Osteoblast (primary cell): ENCODE data around the gene MPRIP. TPM values are rescaled to one million over a fixed set of nuclear protein-coding genes. Genes with fewer than 3 reads are reported as not detected.

Experiments used
- DNase-seq: peaks from one replicate; pipeline ENCODE4 v3.0.0; 2011; ENCODE audit warnings: low spot score, mixed read lengths; ENCODE audit not compliant: insufficient read length; ENCODE audit errors: missing footprints
- H2AFZ ChIP-seq: 2 replicates; pipeline ENCODE4 v1.6.0; 2011; ENCODE audit warnings: mild to moderate bottlenecking, low read length
- H3K27ac ChIP-seq: 2 replicates; pipeline ENCODE4 v1.5.1; 2011; ENCODE audit warnings: mild to moderate bottlenecking, low read depth, low read length, moderate library complexity
- H3K27me3 ChIP-seq: 2 replicates; pipeline ENCODE4 v1.6.0; 2012; ENCODE audit warnings: mild to moderate bottlenecking, control low read depth, inconsistent platforms, low read length, moderate library complexity; ENCODE audit not compliant: insufficient read depth
- H3K36me3 ChIP-seq: 2 replicates; pipeline ENCODE4 v1.5.1; 2011; ENCODE audit warnings: mild to moderate bottlenecking, low read length, control low read depth, moderate library complexity; ENCODE audit not compliant: insufficient read depth
- H3K4me1 ChIP-seq: 2 replicates; pipeline ENCODE4 v1.5.1; 2011; ENCODE audit warnings: mild to moderate bottlenecking, low read length, control low read depth, moderate library complexity; ENCODE audit not compliant: insufficient read depth
- H3K4me2 ChIP-seq: 2 replicates; pipeline ENCODE4 v1.6.0; 2011; ENCODE audit warnings: mild to moderate bottlenecking, low read length; ENCODE audit not compliant: insufficient read depth
- H3K4me3 ChIP-seq: fragments of 200-600 bp; sonication (generic); 3 replicates; pipeline ENCODE4 v1.5.1; 2012; ENCODE audit warnings: mild to moderate bottlenecking, low read length, inconsistent platforms; ENCODE audit not compliant: insufficient read depth
- H3K79me2 ChIP-seq: 2 replicates; pipeline ENCODE4 v1.6.0; 2012; ENCODE audit warnings: mild to moderate bottlenecking, low read length, control low read depth, inconsistent platforms; ENCODE audit not compliant: insufficient read depth
- H3K9me3 ChIP-seq: 2 replicates; pipeline ENCODE4 v1.5.1; 2011; ENCODE audit warnings: low read depth, low read length, control low read depth
- H4K20me1 ChIP-seq: 2 replicates; pipeline ENCODE4 v1.6.0; 2012; ENCODE audit warnings: mild to moderate bottlenecking, low read length, control low read depth; ENCODE audit not compliant: insufficient read depth
- CTCF ChIP-seq: IDR thresholded peaks from 2 replicates; pipeline ENCODE4 v1.5.1; 2011; ENCODE audit warnings: mild to moderate bottlenecking, low read depth, low read length, moderate library complexity; ENCODE audit errors: extremely low read depth
- total RNA-seq: library from RNA; depleted of rRNA; stranded (reverse); fragments of >200 nt; gene quantifications from 2 replicates; pipeline ENCODE4 v1.2.3, GENCODE V29; 2012

MPRIP gene
- total RNA-seq, 1 donor = 149 TPM

DNA sequence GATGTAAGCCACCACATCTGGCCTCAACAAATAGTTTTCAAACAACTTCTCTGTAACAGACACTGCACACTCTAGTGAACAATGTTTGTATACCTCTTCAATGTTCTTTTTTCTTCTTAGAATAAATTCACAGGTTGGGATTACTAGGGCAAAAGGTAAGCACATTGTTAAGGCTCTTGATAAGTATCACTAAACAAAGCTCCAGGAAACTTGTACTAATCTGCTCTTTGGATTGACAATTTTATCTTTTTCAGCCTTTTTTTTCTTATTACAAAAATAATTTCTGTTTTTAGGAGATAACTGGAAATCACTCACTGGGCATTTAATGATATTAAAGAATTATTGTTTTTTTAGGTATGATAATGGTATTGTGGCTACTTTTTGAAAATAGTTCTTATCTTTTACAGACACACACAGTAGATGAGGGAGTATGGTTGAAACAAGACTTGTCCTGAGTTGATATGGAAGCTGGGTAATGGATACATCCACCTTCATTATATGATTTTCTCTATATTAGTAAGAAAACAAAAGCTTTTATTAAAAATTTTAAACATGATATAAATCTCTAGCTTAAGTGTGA lies 7.7 kb upstream of the MPRIP start:
- no peak overlapping the region for H3K4me2 ChIP-seq

DNA sequence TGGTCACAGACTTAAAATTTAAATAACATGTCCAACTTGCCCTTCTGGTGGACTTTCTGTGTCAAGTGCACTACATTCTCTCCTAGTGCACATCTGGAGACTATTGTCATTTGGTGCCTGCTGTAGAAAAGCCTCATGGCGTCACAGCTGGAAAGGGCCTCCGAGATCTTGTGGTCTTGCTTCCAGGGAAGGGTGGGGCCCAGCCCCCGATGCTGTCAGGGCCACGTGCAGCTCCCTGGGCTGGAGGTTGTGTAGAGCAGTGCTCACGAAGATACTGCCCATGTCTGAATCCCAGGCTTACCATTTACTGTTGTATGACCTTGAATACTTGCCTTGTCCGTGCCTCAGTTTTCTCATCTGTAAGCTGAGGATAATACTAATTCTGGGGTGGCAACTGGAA lies 6.8 kb upstream of the MPRIP start:
- no peak overlapping the region for H2AFZ ChIP-seq
- no peak overlapping the region for H3K27ac ChIP-seq
- H3K4me1 ChIP-seq = peaks cover 47% of the 10 kb centered on the region

More for the DNA sequence above, 7.7 kb upstream of the MPRIP start:
- no peaks in the 10 kb centered on the region for H3K79me2 ChIP-seq
- H3K27me3 ChIP-seq = no peaks in the 10 kb centered on the region
- H3K27ac ChIP-seq = peak overlapping the region; percentile 38
- no peak overlapping the region for H2AFZ ChIP-seq
- H4K20me1 ChIP-seq = no peaks in the 10 kb centered on the region
- peaks cover 47% of the 10 kb centered on the region for H3K4me1 ChIP-seq
- DNase-seq = peak; percentile 37
- no peak overlapping the region for H3K4me3 ChIP-seq
- no peaks in the 10 kb centered on the region for H3K36me3 ChIP-seq
- H3K9me3 ChIP-seq = no peaks in the 10 kb centered on the region
- no peak for TF ChIP-seq CTCF

GRCh38 chr17:17035920-17036523 lies 6.2 kb upstream of the MPRIP start:
- no peaks in the 10 kb centered on the region for H3K79me2 ChIP-seq
- H2AFZ ChIP-seq = no peak overlapping the region
- H3K36me3 ChIP-seq = no peaks in the 10 kb centered on the region
- no peaks in the 10 kb centered on the region for H3K9me3 ChIP-seq
- no peak overlapping the region for H3K4me3 ChIP-seq
- no peak overlapping the region for H3K27ac ChIP-seq
- no peak overlapping the region for H3K4me2 ChIP-seq
- DNase-seq = peak; percentile 32
- H3K27me3 ChIP-seq = no peaks in the 10 kb centered on the region
- H3K4me1 ChIP-seq = peaks cover 45% of the 10 kb centered on the region
- no peaks in the 10 kb centered on the region for H4K20me1 ChIP-seq
- TF ChIP-seq CTCF = no peak

More for the DNA sequence above, 6.8 kb upstream of the MPRIP start:
- Histone ChIP-seq H3K9me3 (no peaks in the 10 kb centered on the region), H3K36me3 (no peaks in the 10 kb centered on the region), H3K4me2 (no peak overlapping the region), H3K4me3 (no peak overlapping the region), H3K27me3 (no peaks in the 10 kb centered on the region), H3K79me2 (no peaks in the 10 kb centered on the region), H4K20me1 (no peaks in the 10 kb centered on the region)
- DNase-seq = no peak
- no peak for TF ChIP-seq CTCF

- H4K20me1 ChIP-seq = no peaks in the 10 kb centered on the region
- no peaks in the 10 kb centered on the region for H3K9me3 ChIP-seq
- H3K79me2 ChIP-seq = no peaks in the 10 kb centered on the region
- H3K4me1 ChIP-seq = peaks cover 45% of the 10 kb centered on the region
- H3K4me3 ChIP-seq = no peak overlapping the region
- peak overlapping the region; percentile 15 for H3K4me2 ChIP-seq
- H2AFZ ChIP-seq = peak overlapping the region; percentile 39
- H3K27me3 ChIP-seq = no peaks in the 10 kb centered on the region
- DNase-seq = peak; percentile 55
- no peak overlapping the region for H3K27ac ChIP-seq
- no peak for TF ChIP-seq CTCF
- H3K36me3 ChIP-seq = no peaks in the 10 kb centered on the region
Measured at GRCh38 chr17:17036524-17036998, 5.7 kb upstream of the MPRIP start.
